ENCODE measurements around the gene ZFP36L1. TPM values are rescaled to one million over a fixed set of nuclear protein-coding genes. Genes with fewer than 3 reads are reported as not detected.
"Not testable (repeated sequence)": the region's sequence is repeated elsewhere in the genome, so short reads cannot be mapped to it uniquely, and the experiment has no call there.

ZFP36L1 gene
- total RNA-seq, 1 experiment from 2014 or later, result 304 TPM

DNA sequence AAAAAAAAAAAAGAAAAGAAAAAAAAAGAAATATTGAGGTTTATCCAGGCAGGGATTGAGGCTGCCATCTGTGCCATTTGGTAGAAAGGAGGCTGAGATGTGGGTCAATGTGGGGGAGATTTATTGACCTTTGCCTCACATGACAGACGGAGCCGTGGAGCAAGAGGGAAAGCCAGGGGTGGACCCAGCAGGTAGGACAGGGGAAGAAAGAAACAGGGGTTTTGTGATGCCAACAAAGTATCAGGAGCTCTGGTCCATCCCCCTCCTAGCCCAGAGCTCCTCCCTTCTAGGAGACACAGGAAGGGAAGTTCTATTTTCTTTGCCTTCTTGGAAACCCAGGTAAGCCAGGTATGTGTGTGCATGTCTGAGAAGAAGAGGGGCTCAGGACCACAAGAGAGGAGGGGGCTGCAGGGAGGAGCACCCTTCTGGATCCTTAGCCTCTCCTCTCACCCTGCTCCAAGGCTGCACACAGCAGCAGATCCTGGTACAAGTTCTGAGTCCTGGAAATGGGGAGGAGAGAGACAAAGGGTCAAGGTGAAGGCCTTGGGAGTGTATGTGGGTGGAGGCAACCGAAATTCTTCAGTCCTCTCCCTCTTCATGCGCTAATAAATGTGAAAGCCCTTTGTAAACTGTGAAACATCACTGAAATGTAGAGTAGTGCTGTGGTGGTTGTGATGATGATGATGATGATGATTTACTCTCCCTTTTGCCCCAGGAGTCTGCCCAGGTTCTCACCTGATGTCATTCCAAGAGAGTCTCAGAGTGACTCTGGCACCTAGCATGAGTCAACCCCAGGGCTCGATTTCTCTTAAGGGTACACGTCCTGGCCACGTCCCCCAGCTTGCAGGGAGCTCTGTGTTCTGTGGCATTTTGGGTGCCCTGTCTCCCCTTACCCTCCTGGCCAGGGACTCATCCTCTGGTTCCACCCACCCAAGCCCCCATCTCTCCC is 26.3 kb downstream of the ZFP36L1 start (continued):
- TF ChIP-seq EZH2phosphoT487 (IDR thresholded peaks at IDR 0.05; ENCODE audit: borderline replicate concordance) (no peak), FOSL1 (IDR thresholded peaks at IDR 0.05; ENCODE audit: low read depth) (no peak), TCF7L2 (IDR thresholded peaks at IDR 0.05; ENCODE audit: borderline replicate concordance, extremely low read depth, insufficient read depth, insufficient read length) (no peak), SRF (IDR thresholded peaks at IDR 0.05; ENCODE audit: low read depth) (no peak), CEBPB (IDR thresholded peaks at IDR 0.05; ENCODE audit: low read depth) (no peak)
- TF ChIP-seq, protein P1, sequence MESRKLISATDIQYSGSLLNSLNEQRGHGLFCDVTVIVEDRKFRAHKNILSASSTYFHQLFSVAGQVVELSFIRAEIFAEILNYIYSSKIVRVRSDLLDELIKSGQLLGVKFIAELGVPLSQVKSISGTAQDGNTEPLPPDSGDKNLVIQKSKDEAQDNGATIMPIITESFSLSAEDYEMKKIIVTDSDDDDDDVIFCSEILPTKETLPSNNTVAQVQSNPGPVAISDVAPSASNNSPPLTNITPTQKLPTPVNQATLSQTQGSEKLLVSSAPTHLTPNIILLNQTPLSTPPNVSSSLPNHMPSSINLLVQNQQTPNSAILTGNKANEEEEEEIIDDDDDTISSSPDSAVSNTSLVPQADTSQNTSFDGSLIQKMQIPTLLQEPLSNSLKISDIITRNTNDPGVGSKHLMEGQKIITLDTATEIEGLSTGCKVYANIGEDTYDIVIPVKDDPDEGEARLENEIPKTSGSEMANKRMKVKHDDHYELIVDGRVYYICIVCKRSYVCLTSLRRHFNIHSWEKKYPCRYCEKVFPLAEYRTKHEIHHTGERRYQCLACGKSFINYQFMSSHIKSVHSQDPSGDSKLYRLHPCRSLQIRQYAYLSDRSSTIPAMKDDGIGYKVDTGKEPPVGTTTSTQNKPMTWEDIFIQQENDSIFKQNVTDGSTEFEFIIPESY (IDR thresholded peaks at IDR 0.05; ENCODE audit: extremely low read depth, insufficient replicate concordance, low read length), result no peak

DNA sequence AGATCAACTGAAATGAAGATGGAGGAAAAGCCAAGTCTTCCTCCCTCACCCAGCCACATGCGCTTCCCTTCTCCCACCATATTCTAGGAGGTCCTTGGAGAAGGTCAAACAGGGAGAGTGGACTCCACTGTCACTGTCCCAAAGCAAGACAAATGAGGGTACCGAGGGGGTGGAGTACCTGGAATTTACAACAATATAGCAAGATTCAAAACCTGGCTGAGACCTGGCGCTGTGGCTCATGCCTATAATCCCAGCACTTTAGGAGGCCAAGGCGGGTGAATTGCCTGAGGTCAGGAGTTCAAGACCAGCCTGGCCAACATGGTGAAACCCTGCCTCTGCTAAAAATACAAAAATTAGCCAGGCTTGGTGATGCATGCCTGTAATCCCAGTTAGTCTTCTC is 29.0 kb downstream of the ZFP36L1 start:
- CTCF ChIA-PET; H3K36me3 ChIP-seq (ENCODE audit: control insufficient read depth in 1 of 2, insufficient read depth in 2 of 2, low read length in 2 of 2); H3K9ac ChIP-seq (ENCODE audit: low read length); H3K27me3 ChIP-seq (ENCODE audit: insufficient read depth, low read length); H2AFZ ChIP-seq (ENCODE audit: low read depth, low read length, poor library complexity, severe bottlenecking); ATAC-seq; H3K9me2 ChIP-seq (ENCODE audit: insufficient read depth); H3K79me2 ChIP-seq (ENCODE audit: insufficient read depth, low read length); DNase-seq (ENCODE audit: low read depth, low spot score); intact Hi-C loops (cut with micrococcal nuclease); H4K20me1 ChIP-seq (ENCODE audit: insufficient read depth); H3K4me3 ChIP-seq (replicated peaks in 1 of 2; ENCODE audit: low read depth in 1 of 2, low read length in 2 of 2); H3K27ac ChIP-seq (ENCODE audit: low read depth, low read length); BruUV-seq (replicated peaks); H3K4me2 ChIP-seq (ENCODE audit: low read length); H3K9me3 ChIP-seq (ENCODE audit: control insufficient read depth in 1 of 2, insufficient read depth in 1 of 2, low read depth in 1 of 2, low read length in 2 of 2): not testable (repeated sequence)
- ChIA-PET POLR2A (interaction anchor here (1.2 kb wide), 1 partner anchor 29 kb away, joined by 5 read pairs; the partner anchor contains the start of gene ZFP36L1), RAD21 (ENCODE audit: low non-redundant PET in 1 of 2, low total read pairs in 2 of 2, uncharacterized antibody in 2 of 2, unreplicated experiment in 2 of 2) (interaction anchor here in 1 of 2 experiments (0.6 kb wide), 1 partner anchor 34 kb away, joined by 7 read pairs; no protein-coding TSS in a partner anchor)
- peaks cover 5 to 14% of the 10 kb centered on the region in 2 experiments; a peak in 2 of 4 replicates for H3K4me1 ChIP-seq (ENCODE audit: control insufficient read depth in 1 of 2, insufficient read depth in 2 of 2, low read length in 2 of 2)
